ENCODE data around the gene CCDC93. TPM values are rescaled to one million over a fixed set of nuclear protein-coding genes. Genes with fewer than 3 reads are reported as not detected.

Gene CCDC93
- total RNA-seq, 1 donor from 2014 or later: 39.1 TPM

DNA sequence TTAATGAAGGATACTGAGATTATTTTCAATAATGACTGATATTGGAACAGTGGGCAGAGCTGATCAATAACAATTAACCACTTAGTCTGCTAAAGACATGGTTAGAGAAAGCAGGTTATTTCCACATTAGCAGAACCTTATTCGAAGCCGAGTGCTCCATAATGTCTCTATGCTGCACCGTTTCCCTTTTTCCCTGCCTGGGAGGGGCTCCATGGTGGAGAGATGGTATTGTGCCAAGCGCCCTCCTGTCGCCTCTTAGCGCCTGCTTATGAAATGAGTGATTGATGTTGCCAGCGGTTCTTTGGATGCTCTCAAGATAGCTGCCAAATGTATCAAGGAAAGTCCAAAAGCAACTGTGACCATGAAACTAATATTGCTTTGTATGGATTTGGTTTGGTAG lies 39.8 kb upstream of the CCDC93 start:
- no peak overlapping the region for H3K27ac Mint-ChIP-seq (ENCODE audit: unreplicated experiment)
- peaks cover 17% of the 10 kb centered on the region for H3K4me1 Mint-ChIP-seq
- H3K27me3 Mint-ChIP-seq (ENCODE audit: low read depth): peaks cover 8% of the 10 kb centered on the region
- H3K9me3 Mint-ChIP-seq: no peaks in the 10 kb centered on the region
- DNase-seq (ENCODE audit: low read depth, low spot score): no peak
- TF ChIP-seq, protein P1, sequence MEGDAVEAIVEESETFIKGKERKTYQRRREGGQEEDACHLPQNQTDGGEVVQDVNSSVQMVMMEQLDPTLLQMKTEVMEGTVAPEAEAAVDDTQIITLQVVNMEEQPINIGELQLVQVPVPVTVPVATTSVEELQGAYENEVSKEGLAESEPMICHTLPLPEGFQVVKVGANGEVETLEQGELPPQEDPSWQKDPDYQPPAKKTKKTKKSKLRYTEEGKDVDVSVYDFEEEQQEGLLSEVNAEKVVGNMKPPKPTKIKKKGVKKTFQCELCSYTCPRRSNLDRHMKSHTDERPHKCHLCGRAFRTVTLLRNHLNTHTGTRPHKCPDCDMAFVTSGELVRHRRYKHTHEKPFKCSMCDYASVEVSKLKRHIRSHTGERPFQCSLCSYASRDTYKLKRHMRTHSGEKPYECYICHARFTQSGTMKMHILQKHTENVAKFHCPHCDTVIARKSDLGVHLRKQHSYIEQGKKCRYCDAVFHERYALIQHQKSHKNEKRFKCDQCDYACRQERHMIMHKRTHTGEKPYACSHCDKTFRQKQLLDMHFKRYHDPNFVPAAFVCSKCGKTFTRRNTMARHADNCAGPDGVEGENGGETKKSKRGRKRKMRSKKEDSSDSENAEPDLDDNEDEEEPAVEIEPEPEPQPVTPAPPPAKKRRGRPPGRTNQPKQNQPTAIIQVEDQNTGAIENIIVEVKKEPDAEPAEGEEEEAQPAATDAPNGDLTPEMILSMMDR (conservative IDR thresholded peaks at IDR 0.05): no peak
- H3K4me3 Mint-ChIP-seq: no peak overlapping the region
- H3K36me3 Mint-ChIP-seq (ENCODE audit: low read depth): no peaks in the 10 kb centered on the region

DNA sequence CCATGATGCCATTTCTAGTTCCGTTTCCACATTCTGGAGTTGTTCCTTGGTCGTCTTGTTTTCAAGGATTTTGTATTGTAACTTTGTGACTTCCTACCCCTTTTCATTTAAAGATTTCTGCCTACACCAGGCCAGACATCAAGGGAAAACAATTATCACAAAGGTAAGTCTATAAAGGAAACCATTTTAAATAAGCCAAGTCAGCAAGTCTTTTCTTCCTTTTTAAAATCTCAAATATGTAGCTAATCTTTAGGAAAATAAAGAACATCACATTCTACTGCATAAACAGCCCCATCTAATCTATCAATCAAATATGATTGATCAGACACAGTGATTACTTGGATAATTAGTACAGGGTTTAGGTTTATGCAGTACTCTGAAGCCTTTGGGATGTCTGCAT lies 38.6 kb upstream of the CCDC93 start:
- Mint-ChIP-seq H3K36me3 (ENCODE audit: low read depth) (no peaks in the 10 kb centered on the region), H3K9me3 (no peaks in the 10 kb centered on the region), H3K27me3 (ENCODE audit: low read depth) (peaks cover 19% of the 10 kb centered on the region), H3K4me3 (no peak overlapping the region), H3K4me1 (peaks cover 17% of the 10 kb centered on the region), H3K27ac (ENCODE audit: unreplicated experiment) (no peak overlapping the region)
- TF ChIP-seq, protein P1 (conservative IDR thresholded peaks at IDR 0.05): no peak
- DNase-seq (ENCODE audit: low read depth, low spot score): no peak

DNA sequence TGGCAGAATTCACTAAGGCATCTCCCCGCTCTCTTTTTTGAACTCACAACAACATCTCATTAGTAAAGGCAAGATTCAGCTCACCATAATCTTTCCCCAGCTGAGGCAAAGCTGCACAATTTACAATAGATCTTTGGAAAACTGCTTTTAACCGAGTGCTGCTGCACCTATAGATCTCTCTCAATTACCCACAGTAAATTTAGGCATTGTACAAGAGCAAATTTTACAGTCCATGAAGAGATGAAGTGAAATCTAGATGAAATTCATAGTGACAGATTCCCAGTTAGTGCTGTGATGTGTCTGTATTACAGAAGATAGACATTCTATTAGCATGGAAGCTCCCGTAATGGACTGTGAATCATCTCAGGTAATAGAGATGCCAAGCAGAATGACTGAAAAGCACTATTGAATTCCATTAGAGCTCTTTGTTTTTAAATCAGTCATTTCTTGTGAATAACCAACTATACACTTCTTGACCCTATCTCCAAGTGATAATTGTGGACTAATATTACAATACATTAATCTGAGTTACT lies 38.0 kb upstream of the CCDC93 start:
- TF ChIP-seq, protein P1 (conservative IDR thresholded peaks at IDR 0.05): no peak
- Mint-ChIP-seq H3K4me3 (no peak overlapping the region), H3K36me3 (ENCODE audit: low read depth) (no peaks in the 10 kb centered on the region), H3K4me1 (peaks cover 17% of the 10 kb centered on the region), H3K27me3 (ENCODE audit: low read depth) (peaks cover 23% of the 10 kb centered on the region), H3K27ac (ENCODE audit: unreplicated experiment) (no peak overlapping the region), H3K9me3 (no peaks in the 10 kb centered on the region)
- DNase-seq (ENCODE audit: low read depth, low spot score): no peak

DNA sequence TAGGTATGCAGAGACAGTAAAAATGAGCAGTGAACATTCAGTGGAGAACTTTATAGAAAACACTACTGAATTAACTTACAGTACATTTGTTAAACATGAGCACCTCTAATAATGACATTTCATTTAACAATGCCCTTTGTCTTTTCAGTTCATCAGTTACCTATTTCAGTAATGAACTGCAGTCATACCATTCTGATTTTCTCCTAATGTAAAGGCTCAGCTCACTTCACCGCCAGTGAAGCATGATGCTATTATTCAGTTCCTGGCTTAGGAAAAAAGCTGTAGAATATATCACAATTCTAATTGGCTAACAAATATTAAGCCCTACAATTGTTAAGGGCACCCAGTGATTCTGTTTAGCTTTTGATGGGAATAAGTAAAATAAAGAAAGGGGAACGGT lies 37.1 kb upstream of the CCDC93 start:
- H3K4me1 Mint-ChIP-seq: peaks cover 17% of the 10 kb centered on the region
- no peak overlapping the region for H3K27ac Mint-ChIP-seq (ENCODE audit: unreplicated experiment)
- TF ChIP-seq, protein P1 (conservative IDR thresholded peaks at IDR 0.05): no peak
- no peaks in the 10 kb centered on the region for H3K36me3 Mint-ChIP-seq (ENCODE audit: low read depth)
- DNase-seq (ENCODE audit: low read depth, low spot score): no peak
- no peak overlapping the region for H3K4me3 Mint-ChIP-seq
- H3K27me3 Mint-ChIP-seq (ENCODE audit: low read depth): peaks cover 28% of the 10 kb centered on the region
- no peaks in the 10 kb centered on the region for H3K9me3 Mint-ChIP-seq

DNA sequence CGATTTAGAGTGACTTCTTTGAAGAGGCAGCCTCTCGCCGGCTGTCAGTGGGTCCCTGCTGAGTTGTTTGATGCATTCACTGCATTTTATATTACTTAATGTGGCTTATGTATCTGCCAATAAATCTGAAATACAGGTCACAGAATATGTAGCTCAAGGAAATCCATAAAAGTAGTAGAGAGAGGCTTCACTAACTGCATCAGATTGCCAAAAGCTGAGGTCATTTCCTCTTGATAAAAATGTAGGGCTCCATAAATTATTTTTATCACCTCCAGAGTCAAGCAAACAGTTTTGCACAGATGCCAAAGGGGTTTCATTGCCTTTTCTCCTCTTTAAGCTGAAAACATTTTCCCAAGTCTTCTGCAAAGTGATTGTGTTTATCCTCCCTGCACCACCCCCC lies 36.5 kb upstream of the CCDC93 start:
- no peaks in the 10 kb centered on the region for H3K36me3 Mint-ChIP-seq (ENCODE audit: low read depth)
- peaks cover 13% of the 10 kb centered on the region for H3K4me1 Mint-ChIP-seq
- TF ChIP-seq, protein P1 (conservative IDR thresholded peaks at IDR 0.05): no peak
- DNase-seq (ENCODE audit: low read depth, low spot score): no peak
- H3K27me3 Mint-ChIP-seq (ENCODE audit: low read depth): peaks cover 29% of the 10 kb centered on the region
- H3K9me3 Mint-ChIP-seq: no peaks in the 10 kb centered on the region
- no peak overlapping the region for H3K27ac Mint-ChIP-seq (ENCODE audit: unreplicated experiment)
- H3K4me3 Mint-ChIP-seq: no peak overlapping the region

DNA sequence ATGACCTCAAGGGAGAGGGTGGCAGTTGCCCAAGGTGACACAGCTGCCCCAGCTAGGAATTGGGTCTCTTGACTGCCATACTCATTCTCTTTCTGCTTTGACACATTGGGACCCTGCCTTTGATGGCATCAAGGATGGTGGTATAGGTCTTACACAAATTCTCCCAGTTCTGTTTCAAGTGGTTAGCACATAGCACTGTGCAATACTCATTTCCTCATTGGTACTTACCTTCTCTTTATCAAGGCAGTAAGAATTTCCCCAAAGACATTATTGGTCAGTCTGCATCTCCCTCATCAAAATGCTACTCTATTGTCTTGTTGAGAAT lies 35.9 kb upstream of the CCDC93 start:
- TF ChIP-seq, protein P1 (conservative IDR thresholded peaks at IDR 0.05): no peak
- peaks cover 34% of the 10 kb centered on the region for H3K27me3 Mint-ChIP-seq (ENCODE audit: low read depth)
- DNase-seq (ENCODE audit: low read depth, low spot score): no peak
- H3K4me1 Mint-ChIP-seq: peaks cover 11% of the 10 kb centered on the region
- no peak overlapping the region for H3K27ac Mint-ChIP-seq (ENCODE audit: unreplicated experiment)
- H3K36me3 Mint-ChIP-seq (ENCODE audit: low read depth): no peaks in the 10 kb centered on the region
- H3K9me3 Mint-ChIP-seq: no peaks in the 10 kb centered on the region
- no peak overlapping the region for H3K4me3 Mint-ChIP-seq
